WERI-Rb-1 (cell line): ENCODE data around the gene FRMD4B.

ENCODE experiments used
- DNase-seq: peaks from one replicate; pipeline ENCODE4 v3.0.0-alpha.2; 2020
- H3K27ac ChIP-seq: fragments of 250-450 bp; sonication (Bioruptor Pico); 2 replicates; pipeline ENCODE4 v1.5.1; 2020; ENCODE audit warnings: mild to moderate bottlenecking, moderate library complexity
- H3K27me3 ChIP-seq: fragments of 250-450 bp; sonication (Bioruptor Pico); 2 replicates; pipeline ENCODE4 v1.5.1; 2021; ENCODE audit warnings: mild to moderate bottlenecking, low read depth, moderate library complexity; ENCODE audit not compliant: insufficient read depth, severe bottlenecking
- H3K36me3 ChIP-seq: fragments of 250-450 bp; sonication (Bioruptor Pico); 2 replicates; pipeline ENCODE4 v1.5.1; 2020; ENCODE audit warnings: mild to moderate bottlenecking, moderate library complexity
- H3K4me3 ChIP-seq: 2 replicates; pipeline ENCODE4 v1.5.1; 2011; ENCODE audit warnings: low read depth, mild to moderate bottlenecking, control low read depth, low read length
- H3K9me3 ChIP-seq: fragments of 250-450 bp; sonication (Bioruptor Pico); 2 replicates; pipeline ENCODE4 v1.5.1; 2021; ENCODE audit warnings: mild to moderate bottlenecking, moderate library complexity; ENCODE audit not compliant: severe bottlenecking
- CTCF ChIP-seq: IDR thresholded peaks from 2 replicates; pipeline ENCODE4 v1.5.1; 2011; ENCODE audit warnings: low read depth, mild to moderate bottlenecking, control low read depth, inconsistent platforms, low read length

The FRMD4B gene

GRCh38 chr3:69385723-69386555, at the start of gene FRMD4B:
Gene FRMD4B (minus strand): TSS chr3:69386088. CDS start chr3:69385989, 99 bp downstream.
- H3K36me3 ChIP-seq, result no peaks in the 10 kb centered on the region
- peak; percentile 53; the same call in 1 of the 2 replicates for TF ChIP-seq CTCF
- no peak within 1 kb of the TSS for H3K27ac ChIP-seq
- peak within 1 kb of the TSS; percentile 40 for H3K4me3 ChIP-seq
- peak; percentile 68 for DNase-seq
- H3K9me3 ChIP-seq, result no peaks in the 10 kb centered on the region
- H3K27me3 ChIP-seq, result no peaks in the 10 kb centered on the region

- Histone ChIP-seq H3K36me3 (no peaks in the 10 kb centered on the region), H3K27ac (no peak overlapping the region), H3K4me3 (no peak overlapping the region), H3K9me3 (no peaks in the 10 kb centered on the region), H3K27me3 (no peaks in the 10 kb centered on the region)
- DNase-seq, result peak; percentile 67
- TF ChIP-seq CTCF, result no peak
These were observed 48.1 kb upstream of the FRMD4B start for GRCh38 chr3:69433969-69434325.

GRCh38 chr3:69433121-69433968, 47.5 kb upstream of the FRMD4B start:
- peak overlapping the region; percentile 22; the same call in 1 of the 2 replicates for H3K27ac ChIP-seq
- no peak overlapping the region for H3K4me3 ChIP-seq
- no peaks in the 10 kb centered on the region for H3K27me3 ChIP-seq
- H3K36me3 ChIP-seq, result no peaks in the 10 kb centered on the region
- no peak for TF ChIP-seq CTCF
- DNase-seq, result no peak
- no peaks in the 10 kb centered on the region for H3K9me3 ChIP-seq

- no peak overlapping the region for H3K4me3 ChIP-seq
- no peak overlapping the region for H3K27ac ChIP-seq
- H3K36me3 ChIP-seq, result no peaks in the 10 kb centered on the region
- H3K27me3 ChIP-seq, result no peaks in the 10 kb centered on the region
- H3K9me3 ChIP-seq, result no peaks in the 10 kb centered on the region
- no peak for TF ChIP-seq CTCF
- no peak for DNase-seq
These were observed 42.9 kb upstream of the FRMD4B start for GRCh38 chr3:69428657-69429255.

GRCh38 chr3:69426967-69427304, 41.0 kb upstream of the FRMD4B start:
- no peak overlapping the region; the same call in 1 of the 2 replicates for H3K4me3 ChIP-seq
- TF ChIP-seq CTCF, result no peak

More at GRCh38 chr3:69426967-69427304, 41.0 kb upstream of the FRMD4B start:
- H3K27ac ChIP-seq, result peak overlapping the region; percentile 77
- H3K27me3 ChIP-seq, result no peaks in the 10 kb centered on the region
- no peak for DNase-seq
- H3K9me3 ChIP-seq, result no peaks in the 10 kb centered on the region
- no peaks in the 10 kb centered on the region for H3K36me3 ChIP-seq
